Liver (tissue), 9 donors: ENCODE measurements around the gene STAT5A. TPM values are rescaled to one million over a fixed set of nuclear protein-coding genes. Genes with fewer than 3 reads are reported as not detected.

Experiments
- DNase-seq: peaks from one replicate; pipeline ENCODE4 v3.0.0-alpha.2; 2017; ENCODE audit warnings: low spot score
- H3K27ac ChIP-seq, 2 donors: one replicate each; pipeline ENCODE4 v1.7.0; 2013; ENCODE audit warnings: inconsistent platforms in 2 of 2, low read length in 2 of 2, control low read depth in 1 of 2, low read depth in 1 of 2, mild to moderate bottlenecking in 1 of 2
- H3K27me3 ChIP-seq, 4 donors: one replicate each; pipeline versions ENCODE4 v1.6.1 to v1.7.0; 2013; ENCODE audit warnings: low read length in 3 of 4, inconsistent platforms in 1 of 4, mild to moderate bottlenecking in 1 of 4, moderate library complexity in 1 of 4; ENCODE audit not compliant: control insufficient read depth in 4 of 4, insufficient read depth in 4 of 4
- H3K36me3 ChIP-seq, 4 donors: one replicate each; pipeline versions ENCODE4 v1.6.1 to v1.7.0; 2013; ENCODE audit warnings: low read length in 3 of 4, mild to moderate bottlenecking in 3 of 4, low read depth in 1 of 4, moderate library complexity in 1 of 4; ENCODE audit not compliant: control insufficient read depth in 4 of 4, insufficient read depth in 3 of 4
- H3K4me1 ChIP-seq, 4 donors: one replicate each; pipeline versions ENCODE4 v1.6.1 to v1.7.0; 2013; ENCODE audit warnings: low read length in 3 of 4, mild to moderate bottlenecking in 3 of 4, moderate library complexity in 1 of 4; ENCODE audit not compliant: control insufficient read depth in 4 of 4, insufficient read depth in 4 of 4
- H3K4me3 ChIP-seq, 3 donors: one replicate each; pipeline versions ENCODE4 v1.6.1 to v1.7.0; 2013; ENCODE audit warnings: low read length in 3 of 3, control low read depth in 1 of 3, low read depth in 1 of 3, mild to moderate bottlenecking in 1 of 3
- H3K9ac ChIP-seq, 2 donors: one replicate each; pipeline ENCODE4 v1.7.0; 2013; ENCODE audit warnings: low read length in 2 of 2, mild to moderate bottlenecking in 2 of 2, moderate library complexity in 2 of 2, control low read depth in 1 of 2, low read depth in 1 of 2
- H3K9me3 ChIP-seq, 4 donors: one replicate each; pipeline versions ENCODE4 v1.6.1 to v1.7.0; 2013; ENCODE audit warnings: low read length in 3 of 4; ENCODE audit not compliant: control insufficient read depth in 4 of 4
- ATF3 ChIP-seq: IDR thresholded peaks from 2 replicates; pipeline ENCODE4 v1.6.1; 2016; ENCODE audit warnings: antibody characterized with exemption
- EGR1 ChIP-seq, 2 donors: IDR thresholded peaks; 2 replicates each; pipeline ENCODE4 v1.6.1; 2016 to 2018; ENCODE audit warnings: antibody characterized with exemption in 2 of 2, low read depth in 2 of 2
- FOXA1 ChIP-seq: IDR thresholded peaks from 2 replicates; pipeline ENCODE4 v1.6.1; 2016; ENCODE audit warnings: antibody characterized with exemption
- FOXA2 ChIP-seq: IDR thresholded peaks from 2 replicates; pipeline ENCODE4 v1.6.1; 2016; ENCODE audit warnings: antibody characterized with exemption
- GABPA ChIP-seq, 2 donors: IDR thresholded peaks in 1 of 2; conservative IDR thresholded peaks in 1 of 2; 2 replicates each; pipeline ENCODE4 v1.6.1; 2016; ENCODE audit warnings: antibody characterized with exemption in 2 of 2, mild to moderate bottlenecking in 1 of 2, moderate library complexity in 1 of 2
- HNF4A ChIP-seq, 2 donors: conservative IDR thresholded peaks; 2 replicates each; pipeline ENCODE4 v1.6.1; 2016; ENCODE audit warnings: antibody characterized with exemption in 2 of 2, mild to moderate bottlenecking in 2 of 2
- HNF4G ChIP-seq: IDR thresholded peaks from 2 replicates; pipeline ENCODE4 v1.6.1; 2016; ENCODE audit warnings: antibody characterized with exemption
- JUND ChIP-seq, 2 donors: IDR thresholded peaks; 2 replicates each; pipeline ENCODE4 v1.6.1; 2016; ENCODE audit warnings: antibody characterized with exemption in 2 of 2
- NR2F2 ChIP-seq: IDR thresholded peaks from 2 replicates; pipeline ENCODE4 v1.6.1; 2016; ENCODE audit warnings: antibody characterized with exemption
- RAD21 ChIP-seq, 2 donors: IDR thresholded peaks; 2 replicates each; pipeline ENCODE4 v1.6.1; 2016; ENCODE audit warnings: antibody characterized with exemption in 2 of 2, mild to moderate bottlenecking in 2 of 2
- REST ChIP-seq: IDR thresholded peaks from 2 replicates; pipeline ENCODE4 v1.6.1; 2016; ENCODE audit warnings: antibody characterized with exemption, mild to moderate bottlenecking
- RXRA ChIP-seq, 2 donors: IDR thresholded peaks; 2 replicates each; pipeline ENCODE4 v1.6.1; 2017 to 2018; ENCODE audit warnings: antibody characterized with exemption in 2 of 2, mild to moderate bottlenecking in 1 of 2
- SP1 ChIP-seq: IDR thresholded peaks from 2 replicates; pipeline ENCODE4 v1.6.1; 2018; ENCODE audit warnings: antibody characterized with exemption, mild to moderate bottlenecking
- TAF1 ChIP-seq: conservative IDR thresholded peaks from 2 replicates; pipeline ENCODE4 v1.6.1; 2016; ENCODE audit warnings: antibody characterized with exemption, mild to moderate bottlenecking
- YY1 ChIP-seq: IDR thresholded peaks from 2 replicates; pipeline ENCODE4 v1.6.1; 2016; ENCODE audit warnings: antibody characterized with exemption, mild to moderate bottlenecking
- WGBS: extraction: QIAGEN DNeasy Blood & Tissue Kit; methylation state at CpG from one replicate; pipeline ENCODE4 v1.1.7; 2013; 5-methylcytosine and 5-hydroxymethylcytosine counted together
- polyA plus RNA-seq, 2 donors: library from polyadenylated mRNA; stranded (reverse) in 1 of 2; unstranded in 1 of 2; fragments of 200-250 nt in 1 of 2; fragments of >200 nt in 1 of 2; fragmentation: Nextera tagmentation in 1 of 2; extraction: Ambion mirVana in 1 of 2; gene quantifications; one replicate each; pipeline versions ENCODE4 v1.2.1 to v1.2.3, GENCODE V29; 2013 to 2015
- total RNA-seq, 2 donors: library from RNA; depleted of rRNA; stranded (reverse); fragments of >200 nt; gene quantifications; one replicate each; pipeline ENCODE4 v1.2.3, GENCODE V29; 2014
- TF ChIP-seq, protein P1 (sequence below): IDR thresholded peaks from 2 replicates; pipeline ENCODE4 v1.6.1; 2016; ENCODE audit warnings: antibody characterized with exemption
- TF ChIP-seq, protein P2 (sequence below): fragments of 150-350 bp; IDR thresholded peaks from 2 replicates; pipeline ENCODE4 v1.5.1; 2017; ENCODE audit warnings: improper control_type of control experiment, low read depth, low read length; ENCODE audit not compliant: missing input control
- TF ChIP-seq, protein P3 (sequence below): IDR thresholded peaks from 2 replicates; pipeline ENCODE4 v1.6.1; 2016; ENCODE audit warnings: antibody characterized with exemption
- donor health status: healthy.
- donor health status: healthy.
- donor health status: healthy.
- donor health status: healthy.
- donor health status: healthy.

The STAT5A gene
- total and polyA plus RNA-seq, 4 donors: 1.7 to 37.7 (median 8.9) TPM

DNA sequence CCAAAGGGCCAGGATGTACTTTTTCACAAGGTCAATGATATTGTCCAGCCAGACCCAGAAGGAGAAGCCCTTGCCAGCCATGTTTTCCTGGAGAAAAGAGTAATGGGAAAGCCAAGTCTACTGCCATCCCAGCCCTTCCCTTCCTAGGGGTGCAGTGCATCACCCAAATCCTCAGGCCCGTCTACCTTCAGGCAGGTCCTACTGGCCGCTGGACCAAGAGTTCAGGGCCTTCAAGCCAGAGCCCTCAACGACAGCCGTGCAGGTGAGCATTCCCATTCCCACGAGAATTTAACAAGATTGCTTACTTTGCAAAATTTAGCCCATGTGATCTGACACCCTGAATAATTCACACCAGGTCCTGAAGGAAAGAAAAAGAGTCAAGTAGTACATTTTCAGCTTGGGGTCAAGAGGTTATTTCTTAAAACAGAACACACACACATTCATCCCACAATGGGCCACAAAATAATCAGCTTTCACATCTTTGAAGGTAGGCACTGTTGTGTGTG lies 35.0 kb downstream of the STAT5A start:
- 82% methylated on average over 5 of the region's 5 CpGs for WGBS
- peaks cover 16 to 88% (median 62%) of the 10 kb centered on the region in 4 donors for H3K36me3 ChIP-seq
- DNase-seq: no peak
- no peak overlapping the region for H3K4me3 ChIP-seq
- H3K9me3 ChIP-seq: no peaks in the 10 kb centered on the region
- TF ChIP-seq RAD21 (IDR thresholded peaks at IDR 0.05) (no peak), REST (no peak), FOXA2 (no peak), FOXA1 (no peak), YY1 (no peak), JUND (IDR thresholded peaks at IDR 0.05) (no peak), HNF4G (no peak), HNF4A (conservative IDR thresholded peaks at IDR 0.05) (no peak), ATF3 (no peak), SP1 (no peak), GABPA (IDR thresholded peaks at IDR 0.05 in 1 of 2, conservative IDR thresholded peaks at IDR 0.05 in 1 of 2) (no peak), EGR1 (IDR thresholded peaks at IDR 0.05; ENCODE audit: low read depth in 2 of 2) (no peak), NR2F2 (no peak), TAF1 (no peak)
- TF ChIP-seq, protein P1, sequence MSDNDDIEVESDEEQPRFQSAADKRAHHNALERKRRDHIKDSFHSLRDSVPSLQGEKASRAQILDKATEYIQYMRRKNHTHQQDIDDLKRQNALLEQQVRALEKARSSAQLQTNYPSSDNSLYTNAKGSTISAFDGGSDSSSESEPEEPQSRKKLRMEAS: no peak
- TF ChIP-seq, protein P2, sequence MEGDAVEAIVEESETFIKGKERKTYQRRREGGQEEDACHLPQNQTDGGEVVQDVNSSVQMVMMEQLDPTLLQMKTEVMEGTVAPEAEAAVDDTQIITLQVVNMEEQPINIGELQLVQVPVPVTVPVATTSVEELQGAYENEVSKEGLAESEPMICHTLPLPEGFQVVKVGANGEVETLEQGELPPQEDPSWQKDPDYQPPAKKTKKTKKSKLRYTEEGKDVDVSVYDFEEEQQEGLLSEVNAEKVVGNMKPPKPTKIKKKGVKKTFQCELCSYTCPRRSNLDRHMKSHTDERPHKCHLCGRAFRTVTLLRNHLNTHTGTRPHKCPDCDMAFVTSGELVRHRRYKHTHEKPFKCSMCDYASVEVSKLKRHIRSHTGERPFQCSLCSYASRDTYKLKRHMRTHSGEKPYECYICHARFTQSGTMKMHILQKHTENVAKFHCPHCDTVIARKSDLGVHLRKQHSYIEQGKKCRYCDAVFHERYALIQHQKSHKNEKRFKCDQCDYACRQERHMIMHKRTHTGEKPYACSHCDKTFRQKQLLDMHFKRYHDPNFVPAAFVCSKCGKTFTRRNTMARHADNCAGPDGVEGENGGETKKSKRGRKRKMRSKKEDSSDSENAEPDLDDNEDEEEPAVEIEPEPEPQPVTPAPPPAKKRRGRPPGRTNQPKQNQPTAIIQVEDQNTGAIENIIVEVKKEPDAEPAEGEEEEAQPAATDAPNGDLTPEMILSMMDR: no peak
- H3K9ac ChIP-seq: no peak overlapping the region
- H3K27ac ChIP-seq: no peak overlapping the region
- no peaks in the 10 kb centered on the region for H3K4me1 ChIP-seq
- H3K27me3 ChIP-seq: no peaks in the 10 kb centered on the region

DNA sequence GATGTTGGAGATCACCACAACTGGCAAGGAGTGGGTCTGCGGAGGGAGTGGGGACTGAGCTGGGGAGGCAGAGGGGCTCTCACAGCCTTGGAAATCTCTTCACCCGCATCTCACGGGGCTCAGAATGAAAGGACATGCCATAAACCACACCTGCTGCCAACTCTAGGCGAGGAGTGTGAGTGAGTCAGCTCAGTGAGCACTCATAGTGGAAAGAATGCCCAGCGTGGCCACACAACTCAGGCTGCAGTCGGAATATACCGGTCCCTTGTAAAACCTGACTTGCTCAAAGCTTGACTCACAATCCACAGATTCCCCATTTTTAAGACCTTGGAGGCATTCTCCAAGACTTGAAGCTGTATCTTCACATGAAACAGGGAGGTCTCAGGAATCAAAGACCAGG lies 36.7 kb downstream of the STAT5A start:
- no peak for DNase-seq
- 86% methylated on average over 7 of the region's 7 CpGs for WGBS
- Histone ChIP-seq H3K4me1 (no peaks in the 10 kb centered on the region), H3K36me3 (peaks cover 20 to 91% (median 67%) of the 10 kb centered on the region in 4 donors), H3K9me3 (no peaks in the 10 kb centered on the region), H3K9ac (no peak overlapping the region), H3K27ac (no peak overlapping the region), H3K4me3 (no peak overlapping the region), H3K27me3 (no peaks in the 10 kb centered on the region)
- TF ChIP-seq JUND (IDR thresholded peaks at IDR 0.05) (no peak), ATF3 (no peak), SP1 (no peak), RXRA (IDR thresholded peaks at IDR 0.05) (no peak), EGR1 (IDR thresholded peaks at IDR 0.05; ENCODE audit: low read depth in 2 of 2) (no peak), HNF4G (no peak), HNF4A (conservative IDR thresholded peaks at IDR 0.05) (no peak), NR2F2 (no peak), REST (no peak), GABPA (IDR thresholded peaks at IDR 0.05 in 1 of 2, conservative IDR thresholded peaks at IDR 0.05 in 1 of 2) (no peak), RAD21 (IDR thresholded peaks at IDR 0.05) (no peak), YY1 (no peak), FOXA1 (no peak), TAF1 (no peak)
- TF ChIP-seq, protein P1: no peak
- TF ChIP-seq, protein P3, sequence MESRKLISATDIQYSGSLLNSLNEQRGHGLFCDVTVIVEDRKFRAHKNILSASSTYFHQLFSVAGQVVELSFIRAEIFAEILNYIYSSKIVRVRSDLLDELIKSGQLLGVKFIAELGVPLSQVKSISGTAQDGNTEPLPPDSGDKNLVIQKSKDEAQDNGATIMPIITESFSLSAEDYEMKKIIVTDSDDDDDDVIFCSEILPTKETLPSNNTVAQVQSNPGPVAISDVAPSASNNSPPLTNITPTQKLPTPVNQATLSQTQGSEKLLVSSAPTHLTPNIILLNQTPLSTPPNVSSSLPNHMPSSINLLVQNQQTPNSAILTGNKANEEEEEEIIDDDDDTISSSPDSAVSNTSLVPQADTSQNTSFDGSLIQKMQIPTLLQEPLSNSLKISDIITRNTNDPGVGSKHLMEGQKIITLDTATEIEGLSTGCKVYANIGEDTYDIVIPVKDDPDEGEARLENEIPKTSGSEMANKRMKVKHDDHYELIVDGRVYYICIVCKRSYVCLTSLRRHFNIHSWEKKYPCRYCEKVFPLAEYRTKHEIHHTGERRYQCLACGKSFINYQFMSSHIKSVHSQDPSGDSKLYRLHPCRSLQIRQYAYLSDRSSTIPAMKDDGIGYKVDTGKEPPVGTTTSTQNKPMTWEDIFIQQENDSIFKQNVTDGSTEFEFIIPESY: no peak
